HepG2 (cell line): ENCODE measurements around the gene MICA. TPM values are rescaled to one million over a fixed set of nuclear protein-coding genes. Genes with fewer than 3 reads are reported as not detected.

Experiments used
- FOSL2 ChIP-seq: sonication (generic); formaldehyde crosslinking; IDR thresholded peaks from 2 replicates; pipeline ENCODE4 v1.4.0; 2020; ENCODE audit warnings: missing genetic modification reagents
- FOXO1 ChIP-seq: sonication (generic); formaldehyde crosslinking; IDR thresholded peaks from 2 replicates; pipeline ENCODE4 v1.4.0; 2020; ENCODE audit warnings: missing genetic modification reagents
- KMT2A ChIP-seq: sonication (generic); formaldehyde crosslinking; IDR thresholded peaks from 2 replicates; pipeline ENCODE4 v1.4.0; 2020; ENCODE audit warnings: missing genetic modification reagents
- MIER3 ChIP-seq: IDR thresholded peaks from 2 replicates; pipeline ENCODE4 v1.6.1; 2016; ENCODE audit warnings: missing compliant biosample characterization, borderline replicate concordance
- NFE2 ChIP-seq: sonication (generic); formaldehyde crosslinking; IDR thresholded peaks from 2 replicates; pipeline ENCODE4 v1.4.0; 2020; ENCODE audit warnings: missing genetic modification reagents
- PPARG ChIP-seq: conservative IDR thresholded peaks from 2 replicates; pipeline ENCODE4 v1.6.1; 2016; ENCODE audit warnings: missing biosample characterization, missing genetic modification reagents
- YY1 ChIP-seq: IDR thresholded peaks from 2 replicates; pipeline ENCODE4 v1.6.1; 2011; ENCODE audit warnings: low read length, low read depth, moderate library complexity, mild to moderate bottlenecking; ENCODE audit not compliant: insufficient read depth, insufficient replicate concordance
- ZMYM2 ChIP-seq: sonication (generic); formaldehyde crosslinking; IDR thresholded peaks from 2 replicates; pipeline ENCODE4 v1.8.0; 2022; ENCODE audit warnings: mild to moderate bottlenecking, missing genetic modification reagents
- ZNF136 ChIP-seq: sonication (generic); formaldehyde crosslinking; IDR thresholded peaks from 2 replicates; pipeline ENCODE4 v1.8.1; 2022; ENCODE audit warnings: low read depth, mild to moderate bottlenecking, moderate library complexity, missing genetic modification reagents
- ZNF407 ChIP-seq: sonication (generic); formaldehyde crosslinking; IDR thresholded peaks from one replicate; pipeline ENCODE4 v1.5.1; 2020; ENCODE audit warnings: mild to moderate bottlenecking, missing genetic modification reagents; ENCODE audit errors: not compliant biosample characterization
- ZNF562 ChIP-seq: sonication (generic); formaldehyde crosslinking; IDR thresholded peaks from 2 replicates; pipeline ENCODE4 v1.8.0; 2022; ENCODE audit warnings: missing genetic modification reagents, borderline replicate concordance
- ZNF614 ChIP-seq: IDR thresholded peaks from 2 replicates; pipeline ENCODE4 v1.6.1; 2018; ENCODE audit warnings: missing biosample characterization, missing genetic modification reagents, inconsistent platforms, borderline replicate concordance
- ZNF839 ChIP-seq: sonication (generic); formaldehyde crosslinking; IDR thresholded peaks from 2 replicates; pipeline ENCODE4 v1.4.0; 2020; ENCODE audit warnings: missing genetic modification reagents, mild to moderate bottlenecking, borderline replicate concordance
- polyA plus RNA-seq, 8 experiments: library from polyadenylated mRNA; depleted of rRNA in 3 of 8; stranded (reverse) in 7 of 8; unstranded in 1 of 8; fragments of >200 nt; fragmentation: Illumina TruSeq in 4 of 8; extraction: Trizol in 4 of 8; gene quantifications; 2 replicates each; pipeline versions ENCODE4 v1.2.1 to v1.2.3, GENCODE V29; 2011 to 2016; ENCODE audit warnings: low read depth in 4 of 8, missing spikeins in 1 of 8, mixed read lengths in 1 of 8; ENCODE audit not compliant: insufficient read depth in 1 of 8
- total RNA-seq, 5 experiments: library from RNA; depleted of rRNA; stranded (reverse); fragments of >200 nt; fragmentation: Illumina TruSeq; extraction: Trizol; gene quantifications; 2 replicates each; pipeline ENCODE4 v1.2.3, GENCODE V29; 2016; ENCODE audit warnings: low read depth in 1 of 5
- TF ChIP-seq, protein P1 (sequence below): IDR thresholded peaks from 2 replicates; pipeline ENCODE4 v1.6.1; 2018; ENCODE audit warnings: missing genetic modification reagents, mild to moderate bottlenecking, missing compliant biosample characterization
- TF ChIP-seq, protein P2 (sequence below): sonication (generic); formaldehyde crosslinking; IDR thresholded peaks from 2 replicates; pipeline ENCODE4 v1.4.0; 2020; ENCODE audit warnings: missing genetic modification reagents

MICA gene
- total and polyA plus RNA-seq, 2 of the 13 experiments (the other 11 are each of a cell fraction or from before 2014, with no cell fraction given) = 21.6 to 38.1 TPM

DNA sequence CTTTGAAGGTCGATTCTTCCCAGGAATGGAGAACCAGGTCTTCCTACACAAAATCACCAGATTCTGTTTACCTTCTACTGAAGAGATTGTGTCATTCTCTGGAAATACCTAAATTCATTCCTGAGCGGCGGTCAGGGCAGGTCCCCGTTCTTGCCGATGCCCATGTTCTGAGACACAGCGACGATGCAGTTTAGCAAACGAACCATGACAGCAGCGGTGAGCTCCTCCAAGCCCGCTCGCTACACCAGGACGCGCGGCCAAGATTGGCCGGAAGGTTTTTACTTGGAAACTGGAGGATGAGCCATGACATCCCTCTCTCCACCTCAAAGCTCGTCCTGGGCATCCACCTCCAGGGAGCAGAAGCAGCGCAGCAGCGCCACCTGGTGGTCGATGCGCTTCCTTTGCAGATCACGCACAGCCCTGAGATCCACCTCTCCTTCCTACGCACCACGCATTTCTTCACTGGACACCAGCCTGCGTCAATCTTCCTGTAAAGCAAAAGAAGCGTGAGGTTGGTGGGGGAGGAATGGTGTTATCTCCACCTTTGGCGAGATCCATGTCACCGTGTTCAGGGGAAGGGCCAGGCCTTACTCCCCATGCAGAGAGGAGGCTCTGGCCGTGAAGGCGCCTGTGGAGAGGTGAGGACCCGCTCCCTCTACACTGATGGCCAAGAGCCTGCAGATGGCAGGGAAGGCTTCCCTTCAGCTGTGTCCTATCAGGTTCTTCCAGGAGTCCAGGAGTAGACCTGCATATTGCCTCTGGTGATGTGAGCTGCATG lies 36.5 kb upstream of the MICA start (continued):
- TF ChIP-seq ZNF407 (CRISPR knock-in tag) (no peak), ZNF614 (peak; percentile 64; the same call in 1 of the 2 replicates), KMT2A (CRISPR knock-in tag) (0 out of 2 replicates have a peak, but pooled peaks have one; percentile 33), ZMYM2 (CRISPR knock-in tag) (no peak), ZNF136 (CRISPR knock-in tag) (no peak), NFE2 (no peak), ZNF839 (CRISPR knock-in tag) (peak; percentile 40; the same call in 1 of the 2 replicates), MIER3 (CRISPR knock-in tag) (peak; percentile 84; the same call in 1 of the 2 replicates), YY1 (peak; percentile 51), FOSL2 (CRISPR knock-in tag) (peak; percentile 62), ZNF562 (CRISPR knock-in tag) (no peak), PPARG (CRISPR knock-in tag) (0 out of 2 replicates have a peak, but pooled peaks have one; percentile 36), FOXO1 (CRISPR knock-in tag) (peak; percentile 65; the same call in 1 of the 2 replicates)
- TF ChIP-seq, protein P1, sequence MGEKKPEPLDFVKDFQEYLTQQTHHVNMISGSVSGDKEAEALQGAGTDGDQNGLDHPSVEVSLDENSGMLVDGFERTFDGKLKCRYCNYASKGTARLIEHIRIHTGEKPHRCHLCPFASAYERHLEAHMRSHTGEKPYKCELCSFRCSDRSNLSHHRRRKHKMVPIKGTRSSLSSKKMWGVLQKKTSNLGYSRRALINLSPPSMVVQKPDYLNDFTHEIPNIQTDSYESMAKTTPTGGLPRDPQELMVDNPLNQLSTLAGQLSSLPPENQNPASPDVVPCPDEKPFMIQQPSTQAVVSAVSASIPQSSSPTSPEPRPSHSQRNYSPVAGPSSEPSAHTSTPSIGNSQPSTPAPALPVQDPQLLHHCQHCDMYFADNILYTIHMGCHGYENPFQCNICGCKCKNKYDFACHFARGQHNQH (CRISPR knock-in tag) = peak; percentile 70; the same call in 1 of the 2 replicates
- TF ChIP-seq, protein P2, sequence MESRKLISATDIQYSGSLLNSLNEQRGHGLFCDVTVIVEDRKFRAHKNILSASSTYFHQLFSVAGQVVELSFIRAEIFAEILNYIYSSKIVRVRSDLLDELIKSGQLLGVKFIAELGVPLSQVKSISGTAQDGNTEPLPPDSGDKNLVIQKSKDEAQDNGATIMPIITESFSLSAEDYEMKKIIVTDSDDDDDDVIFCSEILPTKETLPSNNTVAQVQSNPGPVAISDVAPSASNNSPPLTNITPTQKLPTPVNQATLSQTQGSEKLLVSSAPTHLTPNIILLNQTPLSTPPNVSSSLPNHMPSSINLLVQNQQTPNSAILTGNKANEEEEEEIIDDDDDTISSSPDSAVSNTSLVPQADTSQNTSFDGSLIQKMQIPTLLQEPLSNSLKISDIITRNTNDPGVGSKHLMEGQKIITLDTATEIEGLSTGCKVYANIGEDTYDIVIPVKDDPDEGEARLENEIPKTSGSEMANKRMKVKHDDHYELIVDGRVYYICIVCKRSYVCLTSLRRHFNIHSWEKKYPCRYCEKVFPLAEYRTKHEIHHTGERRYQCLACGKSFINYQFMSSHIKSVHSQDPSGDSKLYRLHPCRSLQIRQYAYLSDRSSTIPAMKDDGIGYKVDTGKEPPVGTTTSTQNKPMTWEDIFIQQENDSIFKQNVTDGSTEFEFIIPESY (CRISPR knock-in tag) = peak; percentile 66; the same call in 1 of the 2 replicates
